ENCODE measurements around the gene DAD1.

- TF ChIP-seq POLR2A (IDR thresholded peaks at IDR 0.05) (no peak), CTCF (IDR thresholded peaks at IDR 0.05) (no peak)
Measured at GRCh38 chr14:22577334-22577908, 11.6 kb downstream of the DAD1 start.
